NT2/D1 (cell line): Measurements from ENCODE around the gene GJB1.

Source experiments
- DNase-seq: peaks from one replicate; pipeline ENCODE4 v3.0.0-alpha.2; 2011; ENCODE audit warnings: low read depth, low spot score
- H3K27me3 ChIP-seq: 2 replicates; pipeline ENCODE4 v1.6.0; 2011; ENCODE audit warnings: mild to moderate bottlenecking; ENCODE audit not compliant: insufficient read length, insufficient read depth
- H3K36me3 ChIP-seq: 2 replicates; pipeline ENCODE4 v1.6.1; 2011; ENCODE audit warnings: mild to moderate bottlenecking, low read length, mixed read lengths; ENCODE audit not compliant: insufficient read depth, insufficient read length
- H3K4me1 ChIP-seq: 2 replicates; pipeline ENCODE4 v1.5.1; 2011; ENCODE audit not compliant: insufficient read depth, insufficient read length
- H3K4me3 ChIP-seq: 2 replicates; pipeline ENCODE4 v1.5.1; 2011; ENCODE audit warnings: low read depth; ENCODE audit not compliant: insufficient read length
- H3K9ac ChIP-seq: 2 replicates; pipeline ENCODE4 v1.6.0; 2011; ENCODE audit warnings: low read depth; ENCODE audit not compliant: insufficient read length
- H3K9me3 ChIP-seq: 2 replicates; pipeline ENCODE4 v1.5.1; 2011; ENCODE audit warnings: mild to moderate bottlenecking, low read length; ENCODE audit not compliant: insufficient read depth
- SUZ12 ChIP-seq: IDR thresholded peaks from 2 replicates; pipeline ENCODE4 v1.6.1; 2011; ENCODE audit not compliant: insufficient read length, insufficient read depth; ENCODE audit errors: extremely low read depth
- YY1 ChIP-seq: IDR thresholded peaks from 2 replicates; pipeline ENCODE4 v1.6.1; 2011; ENCODE audit not compliant: insufficient read length, insufficient read depth
- ZNF274 ChIP-seq: IDR thresholded peaks from 2 replicates; pipeline ENCODE4 v1.6.1; 2011; ENCODE audit warnings: mild to moderate bottlenecking, low read depth, low read length

GJB1 gene

GRCh38 chrX:71227370-71228062, 4.5 kb downstream of the GJB1 start:
- Histone ChIP-seq H3K4me1 (peaks cover 12% of the 10 kb centered on the region), H3K9me3 (no peaks in the 10 kb centered on the region), H3K4me3 (no peak overlapping the region), H3K9ac (no peak overlapping the region), H3K36me3 (no peaks in the 10 kb centered on the region), H3K27me3 (no peaks in the 10 kb centered on the region)
- DNase-seq = no peak
- TF ChIP-seq SUZ12 (no peak), YY1 (no peak), ZNF274 (no peak)

GRCh38 chrX:71228063-71228642, 5.1 kb downstream of the GJB1 start:
- no peaks in the 10 kb centered on the region for H3K9me3 ChIP-seq
- H3K27me3 ChIP-seq = no peaks in the 10 kb centered on the region
- no peak overlapping the region for H3K4me3 ChIP-seq
- no peak for TF ChIP-seq SUZ12
- no peak for TF ChIP-seq ZNF274
- H3K4me1 ChIP-seq = peaks cover 12% of the 10 kb centered on the region
- H3K9ac ChIP-seq = no peak overlapping the region
- DNase-seq = no peak
- H3K36me3 ChIP-seq = no peaks in the 10 kb centered on the region

- peaks cover 10% of the 10 kb centered on the region for H3K36me3 ChIP-seq
- H3K9ac ChIP-seq = no peak overlapping the region
- no peaks in the 10 kb centered on the region for H3K9me3 ChIP-seq
- no peaks in the 10 kb centered on the region for H3K4me1 ChIP-seq
- no peak for DNase-seq
- H3K4me3 ChIP-seq = no peak overlapping the region
- TF ChIP-seq ZNF274 = no peak
- TF ChIP-seq YY1 = no peak
- TF ChIP-seq SUZ12 = no peak
- no peaks in the 10 kb centered on the region for H3K27me3 ChIP-seq
Measured at GRCh38 chrX:71235482-71235881, 12.5 kb downstream of the GJB1 start.

GRCh38 chrX:71236836-71237235, 13.8 kb downstream of the GJB1 start:
- no peak overlapping the region for H3K9ac ChIP-seq
- H3K4me3 ChIP-seq = no peak overlapping the region
- TF ChIP-seq ZNF274 (no peak), YY1 (no peak), SUZ12 (no peak)
- H3K4me1 ChIP-seq = no peaks in the 10 kb centered on the region
- no peaks in the 10 kb centered on the region for H3K9me3 ChIP-seq
- H3K27me3 ChIP-seq = no peaks in the 10 kb centered on the region
- no peak for DNase-seq
- H3K36me3 ChIP-seq = peaks cover 24% of the 10 kb centered on the region

- Histone ChIP-seq H3K4me1 (no peaks in the 10 kb centered on the region), H3K27me3 (no peaks in the 10 kb centered on the region), H3K36me3 (peaks cover 53% of the 10 kb centered on the region), H3K9ac (no peak overlapping the region), H3K4me3 (no peak overlapping the region), H3K9me3 (no peaks in the 10 kb centered on the region)
- TF ChIP-seq YY1 (no peak), SUZ12 (no peak), ZNF274 (no peak)
- no peak for DNase-seq
Measured at GRCh38 chrX:71239781-71240180, 16.8 kb downstream of the GJB1 start.

GRCh38 chrX:71241301-71241700, 18.3 kb downstream of the GJB1 start:
- DNase-seq = no peak
- Histone ChIP-seq H3K4me3 (no peak overlapping the region), H3K4me1 (no peaks in the 10 kb centered on the region), H3K27me3 (no peaks in the 10 kb centered on the region), H3K36me3 (peaks cover 68% of the 10 kb centered on the region), H3K9ac (no peak overlapping the region), H3K9me3 (no peaks in the 10 kb centered on the region)
- TF ChIP-seq ZNF274 (no peak), YY1 (no peak)

- Histone ChIP-seq H3K9me3 (no peaks in the 10 kb centered on the region), H3K4me1 (peaks cover 2% of the 10 kb centered on the region), H3K27me3 (no peaks in the 10 kb centered on the region), H3K4me3 (no peak overlapping the region), H3K9ac (no peak overlapping the region), H3K36me3 (peaks cover 100% of the 10 kb centered on the region)
- TF ChIP-seq SUZ12 = no peak
- no peak for TF ChIP-seq YY1
- TF ChIP-seq ZNF274 = no peak
- no peak for DNase-seq
Measured at GRCh38 chrX:71244359-71245128, 21.5 kb downstream of the GJB1 start.
